GM19193 (cell line): ENCODE measurements around the gene CELF4.

Source experiments
- POLR2A ChIP-seq: IDR thresholded peaks from 4 replicates; pipeline ENCODE4 v1.6.1; 2011; ENCODE audit not compliant: insufficient read depth, insufficient read length; ENCODE audit errors: extremely low read depth

CELF4 gene

DNA sequence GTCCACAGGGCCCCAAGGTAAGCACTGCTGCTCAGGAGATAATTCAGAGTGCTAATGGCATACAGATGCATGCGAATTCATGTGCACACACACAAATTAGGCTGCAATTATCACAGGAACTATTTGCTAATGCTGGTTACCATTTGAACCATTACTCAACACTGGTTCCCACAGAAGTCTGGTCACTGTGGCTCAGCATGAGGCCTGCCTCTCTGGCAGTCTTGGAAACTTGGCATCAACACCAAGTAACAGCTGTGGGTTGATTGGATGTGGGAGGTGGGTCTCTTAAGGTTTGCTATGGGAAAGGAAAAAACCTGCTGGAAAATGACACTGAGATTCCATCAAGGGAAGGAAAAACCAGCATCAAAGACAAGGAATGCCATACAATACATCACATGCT lies 105.0 kb downstream of the CELF4 start:
- TF ChIP-seq POLR2A: no peak

DNA sequence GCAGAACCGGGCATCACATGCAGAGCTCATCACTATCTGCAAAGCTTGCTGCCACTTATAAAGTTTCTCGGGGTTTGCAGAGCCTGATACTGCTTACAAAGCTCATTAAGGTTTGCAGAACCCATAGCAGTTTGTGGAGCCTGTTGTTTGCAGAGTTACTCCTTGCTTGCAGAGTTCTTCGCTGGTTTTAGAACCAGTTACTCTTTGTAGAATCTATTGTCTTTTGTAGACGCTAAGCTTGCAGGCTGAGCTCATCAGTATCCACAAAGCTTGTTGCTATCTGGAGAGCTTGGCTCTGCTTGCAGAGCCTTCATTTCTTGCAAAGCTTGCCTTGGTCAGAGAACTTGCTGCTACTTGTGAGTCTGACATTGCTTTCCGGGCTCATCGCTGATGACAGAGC lies 106.9 kb downstream of the CELF4 start:
- no peak for TF ChIP-seq POLR2A

DNA sequence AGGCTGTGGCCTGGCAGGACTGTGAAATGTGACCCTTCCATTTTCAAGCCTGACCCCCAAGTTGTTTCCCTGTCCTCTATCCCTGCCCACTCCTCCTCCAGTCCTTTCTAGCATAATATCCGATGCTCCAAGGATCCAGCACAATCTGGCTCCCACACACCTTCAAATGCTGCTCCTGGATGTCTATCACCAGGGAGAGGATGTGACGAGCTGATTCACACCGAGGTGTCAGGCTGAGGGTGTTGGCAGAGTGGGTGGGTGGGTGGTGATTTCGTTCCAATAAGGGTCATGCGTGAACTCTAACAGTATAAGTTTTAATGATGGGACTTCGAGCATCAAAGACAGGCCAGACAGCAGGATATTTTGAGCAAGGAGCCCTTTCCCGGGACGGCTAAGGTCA lies 107.8 kb downstream of the CELF4 start:
- TF ChIP-seq POLR2A: no peak

DNA sequence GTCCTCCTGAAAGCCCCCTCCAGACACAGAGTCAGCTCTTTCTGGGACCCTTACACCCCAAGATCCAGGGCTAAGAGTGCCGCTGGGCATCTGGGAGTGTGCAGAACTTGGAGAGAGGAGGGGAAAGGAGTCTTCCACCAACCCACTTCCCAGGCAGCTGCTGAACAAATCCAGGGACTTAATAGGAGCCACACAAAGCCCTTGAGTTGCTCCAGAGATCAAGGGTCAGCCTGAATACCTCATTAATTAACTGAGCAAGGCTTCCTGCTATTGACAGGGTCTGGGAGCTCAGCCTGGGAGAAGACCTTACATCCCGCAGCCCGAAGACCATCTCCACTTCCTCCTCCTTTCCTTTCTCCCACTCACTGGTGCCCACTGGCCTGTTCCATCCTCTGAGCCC lies 108.3 kb downstream of the CELF4 start:
- TF ChIP-seq POLR2A: no peak

DNA sequence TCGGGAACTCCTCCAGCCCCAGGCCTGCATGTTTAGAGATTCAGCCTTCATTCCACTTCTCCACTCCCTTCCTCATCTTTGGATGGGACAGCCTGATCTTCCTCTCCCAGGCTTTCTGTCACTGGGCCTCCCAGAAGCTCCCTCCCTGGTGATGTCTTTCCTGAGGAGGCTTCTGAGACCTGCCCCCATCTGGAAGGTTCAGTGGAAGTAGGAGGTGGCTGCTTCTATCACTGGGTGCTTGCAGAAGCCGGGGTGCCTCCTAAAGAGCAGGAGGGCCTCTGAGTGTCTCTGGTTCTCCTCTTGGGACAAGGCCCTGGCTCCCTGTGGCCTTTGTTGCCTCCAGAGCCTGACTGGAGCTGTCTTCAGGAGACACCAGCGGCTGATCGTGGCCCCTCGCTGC lies 108.7 kb downstream of the CELF4 start:
- TF ChIP-seq POLR2A: no peak

DNA sequence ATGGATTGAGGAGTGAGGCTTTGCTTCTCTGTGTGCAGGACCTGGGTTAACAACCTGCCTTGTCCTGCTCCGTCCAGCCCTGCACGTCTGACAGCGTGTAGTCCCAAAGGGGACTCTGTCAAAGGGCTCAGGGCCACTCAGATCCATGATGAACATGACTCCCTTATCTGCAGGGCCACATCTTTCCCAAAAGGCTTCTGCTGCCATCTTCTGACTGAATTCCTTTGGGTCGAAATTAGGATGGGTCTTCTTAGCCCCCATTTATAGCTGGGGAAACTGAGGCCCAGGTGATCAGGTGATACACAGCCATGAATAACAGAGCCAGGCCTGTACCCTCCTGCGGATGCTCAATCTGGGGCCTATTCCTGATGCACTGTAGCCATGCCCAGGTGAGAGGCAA lies 109.2 kb downstream of the CELF4 start:
- no peak for TF ChIP-seq POLR2A

DNA sequence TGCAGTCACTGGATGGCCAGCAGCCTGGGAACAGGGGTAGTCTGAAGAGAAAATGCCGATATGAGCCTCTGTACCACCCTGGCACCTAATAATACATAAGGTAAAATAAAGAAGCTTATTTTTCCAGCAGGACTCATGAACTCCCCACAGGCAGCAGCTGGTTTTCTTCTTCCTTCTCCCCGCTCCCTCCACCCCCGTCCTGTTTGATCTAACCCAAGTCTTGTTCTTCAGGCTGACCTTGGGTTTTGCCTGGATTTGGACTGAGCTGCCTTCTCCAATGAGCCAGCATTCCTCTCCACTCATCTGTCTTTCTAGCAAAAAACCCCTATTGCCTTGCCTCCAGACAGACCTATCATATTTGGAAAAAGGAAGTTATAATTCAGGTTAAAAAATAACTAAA lies 111.8 kb downstream of the CELF4 start:
- TF ChIP-seq POLR2A: no peak

DNA sequence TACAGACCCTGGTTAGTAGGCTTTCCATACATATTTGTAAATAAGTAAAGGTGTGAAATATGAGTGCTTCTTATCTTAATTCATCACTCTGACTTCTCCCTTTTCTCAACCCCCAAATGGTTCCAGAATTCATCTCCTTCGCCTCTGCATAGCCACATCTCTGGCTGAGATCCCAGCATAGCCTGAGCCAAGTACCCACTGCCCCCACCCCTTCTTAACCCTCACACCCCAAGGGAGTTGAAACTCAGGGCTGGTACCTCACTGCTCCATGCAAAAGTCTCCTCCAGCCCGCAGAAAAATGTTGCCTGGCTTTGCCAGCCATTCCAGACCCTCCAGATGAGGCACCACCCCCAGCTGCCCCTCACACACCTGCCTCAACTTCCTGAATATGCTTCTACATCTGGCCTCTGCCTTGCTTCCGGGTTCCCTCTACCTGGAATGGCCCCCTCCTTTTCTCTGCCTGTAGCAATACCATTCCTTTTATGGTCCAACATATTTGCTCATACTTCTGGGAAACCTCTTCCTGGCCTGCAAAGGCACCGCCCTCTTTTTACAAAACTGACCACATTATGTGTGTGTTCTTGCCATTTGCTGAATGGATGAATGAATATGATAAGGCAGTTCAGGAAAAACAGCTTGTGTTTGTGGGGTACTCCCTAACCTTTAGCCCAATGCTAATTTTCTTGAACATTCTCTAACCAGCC lies 112.8 kb downstream of the CELF4 start:
- TF ChIP-seq POLR2A: no peak

DNA sequence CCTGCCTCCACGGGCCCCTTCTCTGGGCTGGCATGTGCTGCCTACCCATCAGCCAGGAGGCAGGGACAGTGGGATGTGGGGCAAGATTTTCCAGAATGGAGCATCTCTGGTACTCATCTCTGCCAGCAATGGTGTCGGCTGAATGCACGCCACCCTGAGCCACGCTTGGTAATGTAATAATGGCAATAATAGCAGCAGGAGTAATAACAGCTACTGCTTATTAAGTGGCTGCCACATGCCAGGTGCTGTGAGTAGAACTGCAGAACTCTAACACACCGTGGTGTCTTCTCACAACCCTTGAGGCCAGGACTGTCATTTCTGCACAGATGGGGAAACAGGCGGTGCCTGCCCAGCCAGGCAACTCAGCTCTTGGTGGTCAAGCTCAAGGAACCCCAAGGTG lies 113.6 kb downstream of the CELF4 start:
- TF ChIP-seq POLR2A: no peak

DNA sequence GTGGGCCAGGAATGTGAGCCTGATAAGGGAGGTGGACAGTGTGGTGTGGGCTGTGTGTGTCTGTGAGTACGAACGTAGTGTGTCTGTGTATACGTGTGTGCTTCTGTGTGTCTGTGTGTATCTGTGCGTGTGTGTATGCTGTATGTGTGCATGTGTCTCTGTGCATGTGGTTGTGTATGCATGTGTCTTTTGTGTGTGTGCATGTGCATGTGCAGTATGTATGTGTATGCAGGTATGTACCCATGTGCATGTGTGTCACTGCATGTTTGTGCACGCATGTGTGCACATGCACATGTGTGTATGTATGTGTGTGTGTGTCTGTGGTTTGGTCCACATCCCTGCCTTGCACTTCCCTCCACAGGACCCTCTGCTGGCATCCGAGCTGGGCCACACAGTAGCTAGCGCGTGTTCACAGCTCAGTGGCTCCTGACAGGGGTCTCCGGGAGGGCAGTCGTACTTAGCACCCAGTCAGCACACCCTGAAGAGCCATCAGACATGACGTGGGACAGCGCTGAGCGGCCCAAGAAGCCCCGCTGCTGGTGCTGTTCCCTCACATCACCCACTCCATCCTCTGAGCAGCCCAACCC lies 114.3 kb downstream of the CELF4 start:
- no peak for TF ChIP-seq POLR2A

DNA sequence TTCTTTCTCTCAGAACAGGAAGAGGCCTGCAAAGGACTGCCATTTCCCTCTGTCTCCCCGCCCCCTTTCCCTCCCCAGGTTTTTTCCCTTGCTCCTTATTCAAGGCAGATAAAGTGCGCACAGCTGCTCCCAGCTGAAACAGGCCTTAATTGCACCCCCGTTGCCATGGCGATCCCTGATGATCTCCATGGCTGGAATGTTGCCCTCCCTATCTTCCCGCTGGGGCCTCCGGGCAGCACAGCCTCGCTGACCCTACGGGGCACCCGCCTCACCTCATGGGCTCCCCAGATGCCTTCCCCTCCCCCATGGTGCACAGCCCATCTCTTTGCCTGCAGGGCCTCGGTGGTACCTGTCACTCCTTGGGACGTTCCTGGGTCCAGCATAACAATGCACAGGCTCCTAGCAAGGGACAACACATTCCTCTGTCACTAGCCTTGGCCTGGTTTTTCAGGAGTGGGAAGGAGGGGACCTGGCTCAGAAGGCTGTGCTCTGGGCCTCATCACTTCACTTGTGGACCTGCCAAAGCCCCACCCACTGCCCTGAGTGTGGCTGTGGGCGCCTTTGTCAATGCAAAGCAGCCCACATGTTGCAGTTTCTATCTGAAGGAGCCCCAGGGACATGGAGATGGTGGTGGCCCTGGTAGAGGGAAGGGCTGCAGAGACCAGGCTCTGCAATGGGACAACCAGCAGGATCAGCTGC lies 115.0 kb downstream of the CELF4 start:
- TF ChIP-seq POLR2A: no peak

DNA sequence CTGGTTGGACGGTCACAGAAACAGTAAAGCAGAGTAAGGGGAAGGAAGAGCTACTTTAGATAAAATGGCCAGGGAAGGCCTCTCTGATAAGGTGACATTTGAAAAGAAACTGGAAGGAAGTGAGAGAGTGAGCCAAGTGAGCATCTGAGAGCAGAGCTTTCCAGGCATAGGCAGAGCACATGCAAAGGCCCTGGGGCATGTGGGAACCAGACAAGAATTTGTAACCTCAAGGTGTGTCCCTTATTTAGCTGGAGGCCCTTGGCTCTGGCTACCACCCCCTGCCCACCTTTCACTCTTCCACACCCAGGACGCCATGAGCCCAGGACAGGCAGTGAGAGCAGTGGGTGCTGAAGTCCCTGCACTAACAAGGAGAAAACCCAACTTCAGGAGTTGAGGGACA lies 116.0 kb downstream of the CELF4 start:
- no peak for TF ChIP-seq POLR2A

DNA sequence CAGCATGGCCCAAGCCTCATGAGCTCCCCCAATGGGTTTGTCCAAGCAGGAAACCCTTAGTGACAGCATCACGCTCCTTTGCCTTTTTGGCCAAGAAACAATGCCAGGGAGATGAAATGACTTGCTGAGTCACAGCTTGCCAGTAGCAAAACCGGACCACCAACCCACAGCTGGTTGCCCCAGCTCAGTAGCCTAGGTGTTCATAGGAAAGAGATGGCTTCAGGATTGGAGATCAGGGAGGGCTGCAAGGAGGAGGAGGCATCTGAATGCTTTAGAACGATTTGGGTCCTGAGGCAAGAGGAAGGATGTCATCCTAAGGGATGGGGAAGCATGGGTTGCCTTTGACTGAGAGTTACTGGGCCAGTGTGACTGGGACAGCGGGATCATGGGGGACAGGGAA lies 116.7 kb downstream of the CELF4 start:
- no peak for TF ChIP-seq POLR2A

DNA sequence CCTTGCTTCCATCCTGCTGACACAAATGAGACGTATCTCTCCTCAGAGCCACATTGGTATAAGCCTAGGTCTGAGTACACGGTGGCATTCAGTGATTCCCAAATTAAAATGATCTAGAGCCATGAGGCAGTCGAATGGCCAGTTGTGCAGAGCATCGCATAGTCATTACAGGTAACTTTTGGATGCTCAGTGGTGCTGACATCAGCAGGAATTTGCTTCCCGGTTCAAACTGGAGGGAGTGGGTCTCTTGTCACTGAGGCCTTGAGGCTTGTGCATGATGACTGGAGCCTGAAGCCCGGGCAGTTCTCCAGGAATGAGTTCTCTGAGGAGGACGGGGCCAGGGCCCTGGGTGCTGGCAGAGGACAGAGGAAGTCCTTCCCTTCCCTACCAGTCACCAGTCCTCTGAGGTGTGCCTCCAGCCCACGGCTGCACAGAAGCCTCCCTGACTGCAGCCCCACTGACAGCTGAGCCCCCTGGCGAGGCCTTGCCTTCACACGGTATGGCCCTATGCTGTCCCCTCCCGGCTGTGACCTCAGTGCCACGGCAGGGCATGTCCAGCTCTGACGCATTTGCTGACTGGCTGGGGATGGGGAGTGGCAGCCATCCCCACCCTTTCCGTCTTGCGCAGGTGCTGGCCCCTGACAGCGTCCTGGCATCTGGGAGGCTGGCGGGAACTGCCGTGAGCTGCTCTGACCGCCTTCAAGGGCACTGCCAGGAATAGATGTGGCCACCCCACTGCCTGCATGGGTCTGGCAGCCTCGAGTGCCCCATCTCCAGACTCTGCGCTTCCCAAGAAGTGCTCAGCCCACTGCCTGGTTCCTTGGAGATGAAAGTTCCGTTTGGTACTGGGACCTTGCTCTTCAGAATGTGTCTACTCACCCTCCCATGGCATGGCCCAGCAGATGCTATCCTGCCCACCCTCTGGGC lies 117.4 kb downstream of the CELF4 start:
- no peak for TF ChIP-seq POLR2A

DNA sequence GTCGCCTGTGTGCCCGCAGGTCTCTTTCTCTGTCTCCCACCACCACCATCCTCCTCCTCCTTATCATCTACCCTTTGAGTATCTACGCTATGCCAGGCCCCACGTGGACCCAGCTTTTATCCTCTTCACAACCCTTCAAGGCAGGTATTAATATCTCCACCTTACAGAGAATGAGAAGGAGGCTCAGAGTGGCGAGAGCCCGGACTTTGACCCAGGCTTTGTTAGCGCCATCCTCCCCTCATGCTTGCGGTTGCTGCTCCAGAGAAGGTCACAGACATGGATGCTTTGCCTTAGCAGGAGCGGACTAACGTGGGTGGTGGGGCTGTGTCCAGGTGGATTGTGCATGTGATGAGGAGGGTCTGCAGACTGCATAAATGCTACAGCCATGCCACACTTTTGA lies 119.8 kb downstream of the CELF4 start:
- TF ChIP-seq POLR2A: no peak
